ENCODE results near the gene NPPA. TPM values are rescaled to one million over a fixed set of nuclear protein-coding genes. Genes with fewer than 3 reads are reported as not detected.

NPPA gene
- total and polyA plus RNA-seq, 9 of the 15 experiments (the other 6 are each of a cell fraction or from before 2014, with no cell fraction given): not detected

DNA sequence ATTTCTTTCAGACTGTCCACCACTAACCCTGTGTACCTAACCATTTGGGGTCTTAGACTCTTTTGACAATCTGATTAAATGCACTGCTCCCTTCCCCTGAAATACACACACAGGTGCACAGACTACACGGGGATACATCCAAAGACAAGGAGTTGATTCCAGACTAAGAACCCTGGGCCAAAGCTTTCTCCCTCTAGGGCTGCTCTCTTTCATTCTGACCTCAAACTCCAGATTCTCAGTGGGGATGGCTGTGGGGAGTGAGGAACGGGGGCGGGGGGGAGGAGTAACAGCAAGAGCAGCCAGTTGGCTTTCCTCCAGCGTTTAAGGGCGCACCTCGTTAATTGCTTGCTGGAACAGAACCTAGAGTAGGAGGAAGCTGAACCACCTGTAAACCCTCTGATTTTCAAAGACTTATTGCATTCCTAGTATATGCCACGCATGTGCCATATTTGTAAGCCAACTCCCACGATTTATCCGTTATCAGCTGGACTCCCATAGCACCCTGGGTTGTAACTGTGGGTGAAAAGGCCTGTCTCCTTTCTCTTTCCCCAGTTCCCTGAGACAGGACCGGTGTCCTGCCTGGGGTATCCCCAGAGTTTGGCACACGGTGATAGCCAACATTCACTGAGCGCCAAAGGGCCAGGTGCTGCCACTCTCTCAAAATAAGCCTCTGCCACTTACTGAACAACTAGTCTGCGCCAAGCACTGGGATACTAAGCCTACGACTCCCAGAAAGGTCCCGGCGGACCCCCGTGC is 42.7 kb downstream of the NPPA start (continued):
- TF ChIP-seq, protein P1, sequence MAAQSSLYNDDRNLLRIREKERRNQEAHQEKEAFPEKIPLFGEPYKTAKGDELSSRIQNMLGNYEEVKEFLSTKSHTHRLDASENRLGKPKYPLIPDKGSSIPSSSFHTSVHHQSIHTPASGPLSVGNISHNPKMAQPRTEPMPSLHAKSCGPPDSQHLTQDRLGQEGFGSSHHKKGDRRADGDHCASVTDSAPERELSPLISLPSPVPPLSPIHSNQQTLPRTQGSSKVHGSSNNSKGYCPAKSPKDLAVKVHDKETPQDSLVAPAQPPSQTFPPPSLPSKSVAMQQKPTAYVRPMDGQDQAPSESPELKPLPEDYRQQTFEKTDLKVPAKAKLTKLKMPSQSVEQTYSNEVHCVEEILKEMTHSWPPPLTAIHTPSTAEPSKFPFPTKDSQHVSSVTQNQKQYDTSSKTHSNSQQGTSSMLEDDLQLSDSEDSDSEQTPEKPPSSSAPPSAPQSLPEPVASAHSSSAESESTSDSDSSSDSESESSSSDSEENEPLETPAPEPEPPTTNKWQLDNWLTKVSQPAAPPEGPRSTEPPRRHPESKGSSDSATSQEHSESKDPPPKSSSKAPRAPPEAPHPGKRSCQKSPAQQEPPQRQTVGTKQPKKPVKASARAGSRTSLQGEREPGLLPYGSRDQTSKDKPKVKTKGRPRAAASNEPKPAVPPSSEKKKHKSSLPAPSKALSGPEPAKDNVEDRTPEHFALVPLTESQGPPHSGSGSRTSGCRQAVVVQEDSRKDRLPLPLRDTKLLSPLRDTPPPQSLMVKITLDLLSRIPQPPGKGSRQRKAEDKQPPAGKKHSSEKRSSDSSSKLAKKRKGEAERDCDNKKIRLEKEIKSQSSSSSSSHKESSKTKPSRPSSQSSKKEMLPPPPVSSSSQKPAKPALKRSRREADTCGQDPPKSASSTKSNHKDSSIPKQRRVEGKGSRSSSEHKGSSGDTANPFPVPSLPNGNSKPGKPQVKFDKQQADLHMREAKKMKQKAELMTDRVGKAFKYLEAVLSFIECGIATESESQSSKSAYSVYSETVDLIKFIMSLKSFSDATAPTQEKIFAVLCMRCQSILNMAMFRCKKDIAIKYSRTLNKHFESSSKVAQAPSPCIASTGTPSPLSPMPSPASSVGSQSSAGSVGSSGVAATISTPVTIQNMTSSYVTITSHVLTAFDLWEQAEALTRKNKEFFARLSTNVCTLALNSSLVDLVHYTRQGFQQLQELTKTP (IDR thresholded peaks at IDR 0.05; ENCODE audit: low read depth in 1 of 2, partially characterized antibody in 2 of 2): peak; percentile 32 to 49
- TF ChIP-seq, protein P2, sequence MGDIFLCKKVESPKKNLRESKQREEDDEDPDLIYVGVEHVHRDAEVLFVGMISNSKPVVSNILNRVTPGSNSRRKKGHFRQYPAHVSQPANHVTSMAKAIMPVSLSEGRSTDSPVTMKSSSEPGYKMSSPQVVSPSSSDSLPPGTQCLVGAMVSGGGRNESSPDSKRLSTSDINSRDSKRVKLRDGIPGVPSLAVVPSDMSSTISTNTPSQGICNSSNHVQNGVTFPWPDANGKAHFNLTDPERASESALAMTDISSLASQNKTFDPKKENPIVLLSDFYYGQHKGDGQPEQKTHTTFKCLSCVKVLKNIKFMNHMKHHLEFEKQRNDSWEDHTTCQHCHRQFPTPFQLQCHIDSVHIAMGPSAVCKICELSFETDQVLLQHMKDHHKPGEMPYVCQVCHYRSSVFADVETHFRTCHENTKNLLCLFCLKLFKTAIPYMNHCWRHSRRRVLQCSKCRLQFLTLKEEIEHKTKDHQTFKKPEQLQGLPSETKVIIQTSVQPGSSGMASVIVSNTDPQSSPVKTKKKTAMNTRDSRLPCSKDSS (IDR thresholded peaks at IDR 0.05; ENCODE audit: low read depth, partially characterized antibody): no peak
- TF ChIP-seq KDM5B (IDR thresholded peaks at IDR 0.05; ENCODE audit: insufficient replicate concordance, low read depth, low read length) (peak; percentile 18), POU5F1 (IDR thresholded peaks at IDR 0.05; ENCODE audit: borderline replicate concordance, low read depth, low read length, partially characterized antibody) (peak; percentile 26), FOXK1 (CRISPR knock-in tag; IDR thresholded peaks at IDR 0.05; ENCODE audit: borderline replicate concordance) (no peak), CREM (IDR thresholded peaks at IDR 0.05; ENCODE audit: low read depth) (peak; percentile 25; the same call in 1 of the 2 replicates), ZNF143 (CRISPR knock-in tag; IDR thresholded peaks at IDR 0.05) (0 out of 2 replicates have a peak, but pooled peaks have one; percentile 12), SUPT5H (IDR thresholded peaks at IDR 0.05) (peak; percentile 31; the same call in 1 of the 2 replicates), ARNT (IDR thresholded peaks at IDR 0.05) (0 out of 4 replicates have a peak, but pooled peaks of 1 of the 2 experiments have one; percentile 18), ELF1 (tag; IDR thresholded peaks at IDR 0.05) (peak; percentile 39; the same call in 1 of the 2 replicates), POLR2AphosphoS2 (IDR thresholded peaks at IDR 0.05; ENCODE audit: low read length) (0 out of 2 replicates have a peak, but pooled peaks have one; percentile 80), YY1 (IDR thresholded peaks at IDR 0.05; ENCODE audit: borderline replicate concordance in 1 of 3, control insufficient read depth in 1 of 3, extremely low read depth in 1 of 3, insufficient read depth in 3 of 3, insufficient read length in 1 of 3, insufficient replicate concordance in 2 of 3, low read depth in 1 of 3, low read length in 2 of 3) (peak in 1 of 3 experiments; percentile 25), PHB (CRISPR knock-in tag; IDR thresholded peaks at IDR 0.05) (0 out of 2 replicates have a peak, but pooled peaks have one; percentile 19), NFRKB (IDR thresholded peaks at IDR 0.05; ENCODE audit: low read depth) (peak; percentile 86), BRD4 (IDR thresholded peaks at IDR 0.05) (peak; percentile 83)
- TF ChIP-seq, protein P3, sequence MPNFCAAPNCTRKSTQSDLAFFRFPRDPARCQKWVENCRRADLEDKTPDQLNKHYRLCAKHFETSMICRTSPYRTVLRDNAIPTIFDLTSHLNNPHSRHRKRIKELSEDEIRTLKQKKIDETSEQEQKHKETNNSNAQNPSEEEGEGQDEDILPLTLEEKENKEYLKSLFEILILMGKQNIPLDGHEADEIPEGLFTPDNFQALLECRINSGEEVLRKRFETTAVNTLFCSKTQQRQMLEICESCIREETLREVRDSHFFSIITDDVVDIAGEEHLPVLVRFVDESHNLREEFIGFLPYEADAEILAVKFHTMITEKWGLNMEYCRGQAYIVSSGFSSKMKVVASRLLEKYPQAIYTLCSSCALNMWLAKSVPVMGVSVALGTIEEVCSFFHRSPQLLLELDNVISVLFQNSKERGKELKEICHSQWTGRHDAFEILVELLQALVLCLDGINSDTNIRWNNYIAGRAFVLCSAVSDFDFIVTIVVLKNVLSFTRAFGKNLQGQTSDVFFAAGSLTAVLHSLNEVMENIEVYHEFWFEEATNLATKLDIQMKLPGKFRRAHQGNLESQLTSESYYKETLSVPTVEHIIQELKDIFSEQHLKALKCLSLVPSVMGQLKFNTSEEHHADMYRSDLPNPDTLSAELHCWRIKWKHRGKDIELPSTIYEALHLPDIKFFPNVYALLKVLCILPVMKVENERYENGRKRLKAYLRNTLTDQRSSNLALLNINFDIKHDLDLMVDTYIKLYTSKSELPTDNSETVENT (CRISPR knock-in tag; IDR thresholded peaks at IDR 0.05): 0 out of 2 replicates have a peak, but pooled peaks have one; percentile 3

All from K562 (cell line).